GM18519 (cell line): ENCODE results near the gene CCDC51.

Source experiments
- ATAC-seq: cut with Tn5 transposase; IDR thresholded peaks from one replicate; pipeline ENCODE4 v1.9.1; 2021; ENCODE audit warnings: mild to moderate bottlenecking, moderate library complexity; ENCODE audit not compliant: unreplicated experiment, low FRiP score

The CCDC51 gene

GRCh38 chr3:48422681-48423080 lies 17.2 kb downstream of the CCDC51 start:
- ATAC-seq: no peak

GRCh38 chr3:48422272-48422671 lies 17.6 kb downstream of the CCDC51 start:
- ATAC-seq: no peak

DNA sequence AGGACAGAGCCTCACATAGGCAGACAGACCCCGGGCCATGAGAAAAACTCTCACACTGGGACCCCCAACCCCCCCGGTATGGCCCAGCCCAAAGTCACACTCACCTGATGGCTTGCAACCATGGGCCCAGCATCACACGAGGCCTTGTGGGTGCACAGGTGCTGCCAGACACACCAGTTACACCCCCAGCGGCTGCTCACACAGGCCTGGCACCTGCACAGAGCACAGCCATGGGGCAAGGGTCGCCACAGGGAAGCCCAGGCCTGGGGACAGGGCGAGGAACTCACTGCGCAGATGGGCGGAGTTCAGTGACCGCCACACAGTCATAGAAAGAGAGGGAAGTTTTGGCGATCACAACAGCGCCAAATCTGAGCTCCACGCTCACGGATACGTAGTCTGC lies 19.4 kb downstream of the CCDC51 start:
- no peak for ATAC-seq

GRCh38 chr3:48419597-48419996 lies 20.3 kb downstream of the CCDC51 start:
- no peak for ATAC-seq

- no peak for ATAC-seq
These were observed 20.8 kb downstream of the CCDC51 start for GRCh38 chr3:48419149-48419548.

DNA sequence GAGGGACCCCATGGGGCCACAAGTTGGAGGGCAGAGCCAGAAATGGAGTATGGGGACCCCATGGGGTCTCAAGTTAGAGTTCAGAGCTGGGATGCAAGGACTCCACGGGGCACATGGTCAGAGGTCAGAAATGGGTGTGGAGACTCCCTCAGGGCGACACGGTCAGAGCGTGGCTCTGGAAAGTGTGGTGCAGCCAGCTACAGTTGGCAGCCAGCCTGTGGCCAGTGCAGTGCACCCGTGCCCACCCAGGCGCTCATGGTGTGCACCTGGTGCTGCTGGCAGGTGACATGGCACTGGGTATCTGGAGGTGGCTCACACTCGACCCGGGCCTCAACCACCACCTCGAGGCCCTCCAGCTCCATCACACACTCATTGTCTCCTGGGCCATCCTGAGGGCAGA lies 21.3 kb downstream of the CCDC51 start:
- ATAC-seq: no peak

DNA sequence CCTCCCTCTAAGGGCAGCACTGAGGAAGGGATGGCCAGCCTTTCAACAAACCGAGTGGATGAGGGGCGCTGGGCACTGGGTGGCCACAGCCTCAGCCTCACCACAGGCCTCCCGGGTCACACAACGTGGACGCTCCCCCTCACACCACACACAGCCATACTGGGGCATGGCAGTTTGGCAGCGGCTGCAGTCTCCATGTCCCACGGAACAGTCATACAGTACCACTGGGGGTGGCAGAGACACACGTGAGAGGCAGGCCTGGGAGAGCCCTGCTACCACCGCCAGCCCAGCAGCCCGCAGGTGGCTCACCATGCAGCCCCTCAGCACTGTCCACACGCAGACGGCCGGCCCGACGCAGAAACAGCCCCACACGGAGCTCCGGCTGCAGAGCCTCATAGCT lies 21.8 kb downstream of the CCDC51 start:
- no peak for ATAC-seq

- no peak for ATAC-seq
These were observed 22.3 kb downstream of the CCDC51 start for GRCh38 chr3:48417529-48418108.

- no peak for ATAC-seq
These were observed 23.4 kb downstream of the CCDC51 start for GRCh38 chr3:48416546-48416945.

DNA sequence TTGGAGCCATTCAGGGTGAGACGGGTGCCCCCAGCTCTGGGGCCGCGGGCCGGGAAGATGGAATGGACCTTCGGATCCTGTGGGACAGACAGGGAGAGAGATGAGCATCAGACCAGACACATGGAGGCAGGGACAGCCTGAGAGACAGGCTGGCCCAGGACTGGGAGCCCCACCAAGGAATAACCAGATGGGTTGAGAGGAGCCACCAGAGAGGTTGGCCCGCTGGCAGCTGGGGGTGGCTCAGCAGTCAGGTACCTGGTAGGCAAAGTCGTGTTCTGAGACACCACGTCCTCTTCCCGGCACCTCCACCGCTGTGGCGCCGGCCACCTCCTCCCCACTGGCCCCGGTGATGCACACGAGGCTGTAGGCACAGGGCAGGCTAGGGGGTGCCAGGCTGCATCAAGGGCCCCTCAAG lies 23.8 kb downstream of the CCDC51 start:
- no peak for ATAC-seq

DNA sequence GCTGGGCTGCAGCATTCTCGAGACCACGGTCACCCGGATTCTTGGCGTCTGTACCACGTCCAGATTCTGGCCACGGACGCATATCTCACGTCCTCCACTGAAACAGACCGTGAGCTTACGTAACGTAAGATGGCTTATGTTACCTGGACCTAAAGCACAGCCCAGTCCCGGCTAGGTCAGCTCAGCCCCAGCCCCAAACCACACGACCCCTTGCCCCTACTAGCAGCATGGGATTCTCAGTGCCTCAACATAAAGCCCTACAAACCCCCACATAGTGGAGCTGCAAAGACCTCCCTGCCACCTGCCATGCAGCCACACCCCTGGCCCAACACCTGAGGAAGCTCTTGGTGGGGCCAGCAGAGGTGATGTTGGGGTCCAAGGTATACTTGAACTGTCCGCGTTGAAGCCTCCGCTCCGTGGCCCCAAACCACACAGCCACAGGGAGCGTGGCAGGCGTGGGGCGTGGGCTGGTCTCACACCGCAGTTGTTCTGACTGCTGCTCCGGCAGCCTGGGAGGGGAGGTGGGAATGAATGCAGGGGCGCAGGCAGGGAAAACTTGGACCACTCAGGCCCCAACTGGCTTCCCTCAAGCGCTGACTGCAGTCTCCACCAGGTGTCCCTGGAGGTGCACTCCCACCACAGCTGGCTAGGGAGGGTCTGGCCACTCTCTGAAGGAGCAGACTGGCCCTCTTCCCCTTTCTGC lies 24.5 kb downstream of the CCDC51 start:
- no peak for ATAC-seq

- no peak for ATAC-seq
These were observed 25.3 kb downstream of the CCDC51 start for GRCh38 chr3:48414376-48415250.

DNA sequence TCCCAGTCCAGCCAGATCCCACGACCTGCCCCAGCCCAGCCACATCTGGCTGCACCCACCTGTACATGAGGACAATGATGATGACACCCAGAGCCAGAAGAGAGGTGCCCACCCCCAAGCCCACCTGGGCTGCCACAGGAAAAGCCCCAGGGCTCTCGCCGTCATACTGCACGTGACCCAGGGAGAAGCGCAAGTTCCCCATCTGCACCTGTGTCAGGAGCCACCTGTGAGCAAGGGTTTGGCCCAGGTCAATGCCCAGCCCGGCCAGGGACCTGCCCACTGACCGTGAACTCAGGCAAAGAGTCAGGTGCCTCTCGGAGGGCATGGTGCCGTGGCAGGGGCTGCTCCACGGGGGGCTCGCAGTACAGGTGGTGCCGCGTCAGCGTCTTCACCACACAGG lies 26.3 kb downstream of the CCDC51 start:
- ATAC-seq: no peak

DNA sequence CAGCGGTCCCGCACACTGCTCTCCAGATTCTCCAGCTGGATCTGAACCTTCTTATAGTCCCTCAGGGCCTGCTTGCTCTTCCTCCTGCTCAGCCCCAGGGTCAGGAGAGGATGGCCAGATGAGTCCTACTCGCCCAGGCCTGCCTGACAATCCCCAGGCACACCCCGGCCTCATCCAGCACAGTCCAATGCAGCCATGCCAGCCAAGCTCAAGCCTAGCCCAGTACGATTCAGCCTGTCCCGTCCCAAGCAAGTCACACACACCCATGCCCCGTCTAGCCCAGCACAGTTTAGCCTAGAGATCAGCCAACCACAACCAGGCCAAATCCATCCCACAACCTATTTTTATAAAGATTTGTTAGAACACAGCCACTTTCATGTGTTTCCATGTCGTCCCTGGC lies 26.8 kb downstream of the CCDC51 start:
- ATAC-seq: no peak

GRCh38 chr3:48412375-48413001 lies 27.4 kb downstream of the CCDC51 start:
- ATAC-seq: no peak

- no peak for ATAC-seq
These were observed 28.1 kb downstream of the CCDC51 start for GRCh38 chr3:48411606-48412374.

- ATAC-seq: no peak
These were observed 28.8 kb downstream of the CCDC51 start for GRCh38 chr3:48411041-48411588.

DNA sequence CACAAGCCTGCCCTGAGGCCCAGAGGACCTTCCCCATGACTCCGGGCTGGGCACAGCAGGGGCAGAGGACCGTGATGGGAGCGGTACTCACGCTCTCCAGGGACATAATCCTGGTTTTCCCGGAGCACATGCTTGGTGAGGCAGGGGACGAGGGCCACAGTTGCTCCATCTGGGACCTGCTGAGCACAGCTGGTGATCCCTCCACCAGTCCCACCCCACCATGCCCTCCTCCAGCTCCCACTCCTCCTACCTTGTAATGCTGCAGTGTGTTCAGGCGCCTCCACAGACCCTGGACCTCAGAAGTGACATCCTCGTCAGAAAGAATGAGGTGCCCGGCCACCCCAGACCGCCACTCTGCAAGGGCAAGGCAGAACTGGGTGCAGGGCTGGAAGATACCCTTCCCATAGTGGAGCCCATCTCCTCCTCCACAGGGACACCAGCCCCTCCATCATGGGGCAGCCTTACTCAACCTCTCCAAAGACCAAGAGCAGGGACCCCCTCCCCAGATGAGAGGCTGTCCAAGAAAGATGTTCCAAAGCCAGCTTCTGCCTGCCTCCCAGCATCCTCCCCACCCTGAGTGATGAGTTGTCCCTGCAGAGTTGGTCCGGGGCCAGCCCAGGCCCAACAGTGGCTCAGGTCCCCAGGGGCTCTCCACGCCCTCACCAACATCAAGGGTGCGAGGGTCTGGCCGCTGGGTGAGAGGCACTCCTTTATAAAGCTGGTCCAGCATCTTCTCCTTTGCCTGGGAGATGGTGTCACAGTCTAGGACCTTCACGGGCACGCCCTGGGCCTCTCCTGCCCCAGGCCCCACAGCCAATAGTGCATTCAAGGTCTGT lies 29.5 kb downstream of the CCDC51 start:
- ATAC-seq: no peak
